Spleen (tissue), 11 donors: ENCODE data around the gene DUOXA2. TPM values are rescaled to one million over a fixed set of nuclear protein-coding genes. Genes with fewer than 3 reads are reported as not detected.

ENCODE experiments used
- DNase-seq: peaks from one replicate; pipeline ENCODE4 v3.0.0-alpha.2; 2020
- H3K27ac ChIP-seq, 8 donors: fragments of 200-600 bp; sonication (generic) in 7 of 8; 1 replicate in 4 of 8; 2 replicates in 4 of 8; pipeline versions ENCODE4 v1.5.0 to v1.8.0; 2016 to 2021; ENCODE audit warnings: inconsistent platforms in 4 of 8, mild to moderate bottlenecking in 4 of 8, moderate library complexity in 1 of 8
- H3K27me3 ChIP-seq, 7 donors: fragments of 200-600 bp; sonication (generic) in 6 of 7; replicated peaks in 1 of 7; 1 replicate in 4 of 7; 2 replicates in 3 of 7; pipeline versions ENCODE4 v1.5.0 to v1.8.0; 2016 to 2021; ENCODE audit warnings: inconsistent platforms in 3 of 7, mild to moderate bottlenecking in 1 of 7
- H3K36me3 ChIP-seq, 6 donors: fragments of 200-600 bp; sonication (generic) in 5 of 6; 1 replicate in 4 of 6; 2 replicates in 2 of 6; pipeline versions ENCODE4 v1.5.0 to v1.8.0; 2016 to 2021; ENCODE audit warnings: inconsistent platforms in 2 of 6
- H3K4me1 ChIP-seq, 6 donors: fragments of 200-600 bp; sonication (generic) in 5 of 6; 1 replicate in 3 of 6; 2 replicates in 3 of 6; pipeline versions ENCODE4 v1.5.0 to v1.8.0; 2016 to 2021; ENCODE audit warnings: inconsistent platforms in 3 of 6
- H3K4me3 ChIP-seq, 8 donors: fragments of 200-600 bp; sonication (generic) in 7 of 8; 1 replicate in 4 of 8; 2 replicates in 4 of 8; pipeline versions ENCODE4 v1.5.0 to v1.8.0; 2016 to 2021; ENCODE audit warnings: inconsistent platforms in 4 of 8, mild to moderate bottlenecking in 4 of 8, moderate library complexity in 2 of 8
- H3K9me3 ChIP-seq, 8 donors: fragments of 200-600 bp; sonication (generic) in 7 of 8; 1 replicate in 4 of 8; 2 replicates in 4 of 8; pipeline versions ENCODE4 v1.5.0 to v1.8.0; 2016 to 2021; ENCODE audit warnings: inconsistent platforms in 4 of 8
- POLR2A ChIP-seq, 3 donors: fragments of 450-650 bp; IDR thresholded peaks; one replicate each; pipeline ENCODE4 v1.5.1; 2017; ENCODE audit warnings: antibody characterized with exemption in 3 of 3, mild to moderate bottlenecking in 1 of 3
- POLR2AphosphoS5 ChIP-seq, 3 donors: sonication (generic); formaldehyde crosslinking; IDR thresholded peaks; one replicate each; pipeline ENCODE4 v1.5.1; 2017; ENCODE audit warnings: antibody characterized with exemption in 3 of 3
- WGBS, 5 donors: extraction: QIAGEN DNeasy Blood & Tissue Kit in 3 of 5; methylation state at CpG; one replicate each; pipeline versions ENCODE4 v1.1.5 to v1.1.7; 2013 to 2018; 5-methylcytosine and 5-hydroxymethylcytosine counted together
- intact Hi-C: fragments of 100-400 bp; cut with DNase I; formaldehyde crosslinking; loops from one replicate; pipeline ENCODE4 v1.15.0; 2023; ENCODE audit warnings: low total_unique reads
- polyA plus RNA-seq, 3 donors: library from polyadenylated mRNA; stranded (reverse); fragments of 200-250 nt; gene quantifications; one replicate each; pipeline ENCODE4 v1.2.1, GENCODE V29; 2013
- total RNA-seq, 7 donors: library from RNA; depleted of rRNA in 3 of 7; stranded (reverse); fragments of >200 nt in 3 of 7; fragmentation: NEBNext Ultra II Directional in 4 of 7; extraction: Animal tissue kit (Norgen Biotek cat#: 25700) in 4 of 7; gene quantifications; one replicate each; pipeline versions ENCODE4 v1.1.0 to v1.2.1, GENCODE V29; 2016 to 2021
- TF ChIP-seq, protein P1 (sequence below), 11 experiments: fragments of 200-600 bp in 7 of 11; fragments of 450-650 bp in 4 of 11; sonication (generic) in 4 of 11; IDR thresholded peaks in 8 of 11; conservative IDR thresholded peaks in 3 of 11; 1 replicate in 7 of 11; 2 replicates in 4 of 11; pipeline versions ENCODE4 v1.4.0 to v1.8.0; 2016 to 2021; ENCODE audit warnings: antibody characterized with exemption in 11 of 11, inconsistent platforms in 4 of 11, mild to moderate bottlenecking in 1 of 11
- donor health status: healthy with polysubstance abuse.
- donor health status: DM: no; HTN: no; CAD: no; lungs with moderate emphysema.
- donor health status: DM: no; HTN: no; CAD: no.
- donor health status: Bipolar disorder and iron deficiency.
- donor health status: healthy.
- donor health status: DM: no; HTN: no; CAD: no.
- donor health status: DM: yes; HTN: yes; CAD: no.

The DUOXA2 gene
- total and polyA plus RNA-seq, 10 donors: 0.06 TPM; not detected in 9

GRCh38 chr15:45166834-45167630 lies 52.9 kb downstream of the DUOXA2 start:
- TF ChIP-seq POLR2AphosphoS5 (IDR thresholded peaks at IDR 0.05) (peak; percentile 76 to 86 (median 78)), POLR2A (IDR thresholded peaks at IDR 0.05) (peak in 2 of 3 donors; percentile 11 to 46)
- TF ChIP-seq, protein P1, sequence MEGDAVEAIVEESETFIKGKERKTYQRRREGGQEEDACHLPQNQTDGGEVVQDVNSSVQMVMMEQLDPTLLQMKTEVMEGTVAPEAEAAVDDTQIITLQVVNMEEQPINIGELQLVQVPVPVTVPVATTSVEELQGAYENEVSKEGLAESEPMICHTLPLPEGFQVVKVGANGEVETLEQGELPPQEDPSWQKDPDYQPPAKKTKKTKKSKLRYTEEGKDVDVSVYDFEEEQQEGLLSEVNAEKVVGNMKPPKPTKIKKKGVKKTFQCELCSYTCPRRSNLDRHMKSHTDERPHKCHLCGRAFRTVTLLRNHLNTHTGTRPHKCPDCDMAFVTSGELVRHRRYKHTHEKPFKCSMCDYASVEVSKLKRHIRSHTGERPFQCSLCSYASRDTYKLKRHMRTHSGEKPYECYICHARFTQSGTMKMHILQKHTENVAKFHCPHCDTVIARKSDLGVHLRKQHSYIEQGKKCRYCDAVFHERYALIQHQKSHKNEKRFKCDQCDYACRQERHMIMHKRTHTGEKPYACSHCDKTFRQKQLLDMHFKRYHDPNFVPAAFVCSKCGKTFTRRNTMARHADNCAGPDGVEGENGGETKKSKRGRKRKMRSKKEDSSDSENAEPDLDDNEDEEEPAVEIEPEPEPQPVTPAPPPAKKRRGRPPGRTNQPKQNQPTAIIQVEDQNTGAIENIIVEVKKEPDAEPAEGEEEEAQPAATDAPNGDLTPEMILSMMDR (IDR thresholded peaks at IDR 0.05 in 8 of 11, conservative IDR thresholded peaks at IDR 0.05 in 3 of 11): peak; percentile 65 to 85 (median 79)
- Histone ChIP-seq H3K27ac (peak overlapping the region; percentile 92 to 98 (median 98)), H3K9me3 (no peaks in the 10 kb centered on the region), H3K4me3 (peak overlapping the region; percentile 52 to 75 (median 62)), H3K27me3 (no peaks in the 10 kb centered on the region), H3K4me1 (peaks cover 8 to 55% (median 25%) of the 10 kb centered on the region in 6 donors), H3K36me3 (peaks cover 0 to 5% (median 0%) of the 10 kb centered on the region in 6 donors)
- intact Hi-C loops: loop anchor here (10.0 kb wide), 1 partner anchor 228 kb away; no protein-coding TSS in a partner anchor
- peak; percentile 97 for DNase-seq
- 0 to 1% (median 1%) methylated on average over 25 to 79 of the region's 79 CpGs for WGBS, 5 donors

- peaks cover 0 to 5% (median 0%) of the 10 kb centered on the region in 6 donors for H3K36me3 ChIP-seq
- no peaks in the 10 kb centered on the region for H3K9me3 ChIP-seq
- DNase-seq: peak; percentile 74
- no peaks in the 10 kb centered on the region for H3K27me3 ChIP-seq
- no peak for TF ChIP-seq POLR2AphosphoS5 (IDR thresholded peaks at IDR 0.05)
- TF ChIP-seq, protein P1 (IDR thresholded peaks at IDR 0.05 in 8 of 11, conservative IDR thresholded peaks at IDR 0.05 in 3 of 11): peak in 3 of 11 experiments; percentile 7 to 31 (median 20)
- intact Hi-C loops: loop anchor here (10.0 kb wide), 1 partner anchor 227 kb away; no protein-coding TSS in a partner anchor
- H3K4me1 ChIP-seq: peaks cover 8 to 50% (median 24%) of the 10 kb centered on the region in 6 donors
- 69 to 73% (median 72%) methylated on average over 9 of the region's 9 CpGs for WGBS, 5 donors
- H3K27ac ChIP-seq: peak overlapping the region; percentile 92 to 98 (median 98)
- H3K4me3 ChIP-seq: peak overlapping the region in 7 of 8 donors; percentile 58 to 75 (median 64)
Measured at GRCh38 chr15:45167631-45168205, 53.6 kb downstream of the DUOXA2 start.

Other genes with a start within 250 kb of the DUOXA2 start
- gene TERB2, start 157.6 kb upstream of the DUOXA2 start, total RNA-seq: not detected
- not detected for gene TERB2, start 157.6 kb upstream of the DUOXA2 start, polyA plus RNA-seq
- 10 to 100 TPM in 2 of 7 donors, 1 to 10 TPM in 5; 4.5 to 12.5 (median 8.8) TPM for gene SORD, start 91.1 kb upstream of the DUOXA2 start, total RNA-seq
- 1 to 10 TPM; 2.6 to 4.8 (median 4.2) TPM for gene SORD, start 91.1 kb upstream of the DUOXA2 start, polyA plus RNA-seq
- not detected for gene DUOX2, start 154 bp upstream of the DUOXA2 start, total RNA-seq
- under 1 TPM in 1 of 3 donors, not detected in 2; 0.10 TPM for gene DUOX2, start 154 bp upstream of the DUOXA2 start, polyA plus RNA-seq
- under 1 TPM in 2 of 7 donors, not detected in 5; 0.30 to 0.38 TPM for gene DUOXA1, start 15.6 kb downstream of the DUOXA2 start, total RNA-seq
- gene DUOXA1, start 15.6 kb downstream of the DUOXA2 start, polyA plus RNA-seq: under 1 TPM; 0.03 to 0.10 (median 0.04) TPM
- gene DUOX1, start 15.7 kb downstream of the DUOXA2 start, total RNA-seq: under 1 TPM in 2 of 7 donors, not detected in 5; 0.09 to 0.28 TPM
- under 1 TPM; 0.04 to 0.19 (median 0.06) TPM for gene DUOX1, start 15.7 kb downstream of the DUOXA2 start, polyA plus RNA-seq
- 1 to 10 TPM; 5.1 to 8.8 (median 5.8) TPM for gene SHF, start 73.6 kb downstream of the DUOXA2 start, total RNA-seq
- gene SHF, start 73.6 kb downstream of the DUOXA2 start, polyA plus RNA-seq: 1 to 10 TPM; 1.9 to 4.3 (median 2.4) TPM
- gene SLC28A2, start 137.9 kb downstream of the DUOXA2 start, total RNA-seq: not detected
- gene SLC28A2, start 137.9 kb downstream of the DUOXA2 start, polyA plus RNA-seq: not detected